Neuronal stem cell (in vitro differentiated cells): ENCODE data around the gene TMEM14C.
"Not testable (repeated sequence)": the region's sequence is repeated elsewhere in the genome, so short reads cannot be mapped to it uniquely, and the experiment has no call there.

Source experiments
- DNase-seq: peaks from one replicate; pipeline ENCODE4 v3.0.0-alpha.2; 2013; ENCODE audit warnings: low spot score
- H2AFZ ChIP-seq: one replicate; pipeline ENCODE4 v1.6.1; 2013; ENCODE audit warnings: mild to moderate bottlenecking, low read length, inconsistent platforms
- H2AK5ac ChIP-seq: 2 replicates; pipeline ENCODE4 v1.6.1; 2013; ENCODE audit warnings: low read depth, mild to moderate bottlenecking, inconsistent platforms, low read length, moderate library complexity, mixed read lengths
- H2BK120ac ChIP-seq: 2 replicates; pipeline ENCODE4 v1.6.1; 2013; ENCODE audit warnings: low read depth, mild to moderate bottlenecking, inconsistent platforms, low read length, moderate library complexity, mixed read lengths
- H2BK12ac ChIP-seq: one replicate; pipeline ENCODE4 v1.6.1; 2013; ENCODE audit warnings: low read length, inconsistent platforms
- H2BK15ac ChIP-seq: 2 replicates; pipeline ENCODE4 v1.6.1; 2013; ENCODE audit warnings: mild to moderate bottlenecking, low read length, inconsistent platforms, mixed read lengths
- H2BK5ac ChIP-seq: one replicate; pipeline ENCODE4 v1.6.1; 2013; ENCODE audit warnings: inconsistent platforms, mild to moderate bottlenecking, low read length, moderate library complexity
- H3K14ac ChIP-seq: one replicate; pipeline ENCODE4 v1.6.1; 2013; ENCODE audit warnings: low read length, inconsistent platforms
- H3K18ac ChIP-seq: 2 replicates; pipeline ENCODE4 v1.6.1; 2013; ENCODE audit warnings: low read length, inconsistent platforms
- H3K23ac ChIP-seq: 2 replicates; pipeline ENCODE4 v1.6.1; 2013; ENCODE audit warnings: low read depth, mild to moderate bottlenecking, mixed read lengths, low read length, inconsistent platforms; ENCODE audit not compliant: poor library complexity
- H3K27ac ChIP-seq: replicated peaks from 3 replicates; pipeline ENCODE4 v1.5.1; 2013; ENCODE audit warnings: low read length, inconsistent platforms
- H3K27me3 ChIP-seq, 3 experiments: 2 replicates each; pipeline ENCODE4 v1.6.1; 2013; ENCODE audit warnings: low read length in 3 of 3, mild to moderate bottlenecking in 2 of 3, inconsistent platforms in 1 of 3, low read depth in 1 of 3, mixed read lengths in 1 of 3, moderate library complexity in 1 of 3; ENCODE audit not compliant: control insufficient read depth in 3 of 3, insufficient read depth in 3 of 3
- H3K36me3 ChIP-seq, 2 donors: replicated peaks in 1 of 2; 2 replicates each; pipeline ENCODE4 v1.6.1; 2013; ENCODE audit warnings: low read length in 2 of 2; ENCODE audit not compliant: control insufficient read depth in 2 of 2, insufficient read depth in 2 of 2
- H3K4ac ChIP-seq: 2 replicates; pipeline ENCODE4 v1.6.1; 2013; ENCODE audit warnings: inconsistent platforms, mild to moderate bottlenecking, low read length, moderate library complexity
- H3K4me1 ChIP-seq, 2 donors: 1 replicate in 1 of 2; 2 replicates in 1 of 2; pipeline ENCODE4 v1.6.1; 2013; ENCODE audit warnings: low read length in 2 of 2, low read depth in 1 of 2; ENCODE audit not compliant: control insufficient read depth in 2 of 2, insufficient read depth in 1 of 2
- H3K4me2 ChIP-seq: one replicate; pipeline ENCODE4 v1.6.1; 2013; ENCODE audit warnings: mild to moderate bottlenecking, low read length, inconsistent platforms; ENCODE audit not compliant: insufficient read depth, poor library complexity, severe bottlenecking
- H3K4me3 ChIP-seq, 2 donors: 2 replicates each; pipeline ENCODE4 v1.5.1; 2013; ENCODE audit warnings: low read length in 2 of 2, mild to moderate bottlenecking in 2 of 2, inconsistent platforms in 1 of 2, moderate library complexity in 1 of 2
- H3K79me1 ChIP-seq: one replicate; pipeline ENCODE4 v1.6.1; 2013; ENCODE audit warnings: low read depth, mild to moderate bottlenecking, inconsistent platforms, low read length, moderate library complexity
- H3K9ac ChIP-seq: one replicate; pipeline ENCODE4 v1.6.1; 2013; ENCODE audit warnings: mild to moderate bottlenecking, low read depth, low read length, inconsistent platforms; ENCODE audit not compliant: poor library complexity
- H3K9me3 ChIP-seq, 2 donors: replicated peaks in 1 of 2; 2 replicates each; pipeline versions ENCODE3 to v1.6.1; 2013; ENCODE audit warnings: low read length in 2 of 2, mild to moderate bottlenecking in 2 of 2, inconsistent platforms in 1 of 2, low read depth in 1 of 2, mixed read lengths in 1 of 2, moderate library complexity in 1 of 2; ENCODE audit not compliant: control insufficient read depth in 2 of 2, insufficient read depth in 1 of 2
- H4K8ac ChIP-seq: one replicate; pipeline ENCODE4 v1.6.1; 2013; ENCODE audit warnings: low read depth, mild to moderate bottlenecking, inconsistent platforms, low read length, moderate library complexity
- H4K91ac ChIP-seq: one replicate; pipeline ENCODE4 v1.6.1; 2013; ENCODE audit warnings: low read length, low read depth, mild to moderate bottlenecking, inconsistent platforms; ENCODE audit not compliant: poor library complexity
- WGBS, 2 donors: extraction: QIAGEN DNeasy Blood & Tissue Kit; methylation state at CpG; one replicate each; pipeline ENCODE4 v1.1.7; 2013; ENCODE audit warnings: missing lambda C conversion rate in 2 of 2, mixed read lengths in 1 of 2; ENCODE audit not compliant: insufficient read length in 2 of 2, insufficient replicate concordance in 1 of 2; ENCODE audit errors: extremely low coverage in 2 of 2; 5-methylcytosine and 5-hydroxymethylcytosine counted together

The TMEM14C gene

DNA sequence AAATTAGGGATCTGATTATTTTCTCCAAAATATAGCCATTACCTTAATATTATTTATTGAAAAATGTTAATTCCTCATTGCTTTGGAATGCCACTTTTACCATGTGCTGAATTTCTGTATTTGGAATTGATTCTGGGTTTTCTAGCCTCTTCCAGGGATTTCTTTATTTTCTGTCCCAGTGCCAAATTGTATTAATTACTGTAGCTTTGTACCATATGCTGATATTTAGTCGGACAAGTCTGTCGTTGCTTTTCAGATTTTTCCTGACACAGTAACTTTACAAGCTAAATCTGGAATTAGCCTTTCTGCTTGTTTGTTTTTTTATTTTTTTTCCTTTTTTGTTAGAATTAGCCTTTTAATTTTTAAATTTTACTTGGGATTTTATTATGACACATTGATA lies 13.9 kb downstream of the TMEM14C start:
- WGBS, 2 donors, result no CpG with 5 or more reads among the region's 2 CpGs
- no peak for DNase-seq
- H3K4ac ChIP-seq, result no peak overlapping the region
- H2BK5ac ChIP-seq, result no peak overlapping the region
- H2AFZ ChIP-seq, result no peak overlapping the region
- H3K36me3 ChIP-seq, result peaks cover 8 to 23% of the 10 kb centered on the region in 2 donors
- H2BK12ac ChIP-seq, result no peak overlapping the region
- no peak overlapping the region for H3K14ac ChIP-seq
- H2BK15ac ChIP-seq, result no peak overlapping the region
- no peak overlapping the region for H4K8ac ChIP-seq
- no peak overlapping the region for H3K27ac ChIP-seq
- H3K27me3 ChIP-seq, result no peaks in the 10 kb centered on the region
- no peak overlapping the region for H3K4me2 ChIP-seq
- no peak overlapping the region for H3K9ac ChIP-seq
- H3K23ac ChIP-seq, result no peak overlapping the region
- H3K9me3 ChIP-seq, result no peaks in the 10 kb centered on the region
- H3K79me1 ChIP-seq, result no peaks in the 10 kb centered on the region
- H2AK5ac ChIP-seq, result no peak overlapping the region
- H4K91ac ChIP-seq, result no peak overlapping the region
- no peak overlapping the region for H3K18ac ChIP-seq
- H2BK120ac ChIP-seq, result no peak overlapping the region
- no peak overlapping the region for H3K4me3 ChIP-seq
- H3K4me1 ChIP-seq, result no peaks in the 10 kb centered on the region

DNA sequence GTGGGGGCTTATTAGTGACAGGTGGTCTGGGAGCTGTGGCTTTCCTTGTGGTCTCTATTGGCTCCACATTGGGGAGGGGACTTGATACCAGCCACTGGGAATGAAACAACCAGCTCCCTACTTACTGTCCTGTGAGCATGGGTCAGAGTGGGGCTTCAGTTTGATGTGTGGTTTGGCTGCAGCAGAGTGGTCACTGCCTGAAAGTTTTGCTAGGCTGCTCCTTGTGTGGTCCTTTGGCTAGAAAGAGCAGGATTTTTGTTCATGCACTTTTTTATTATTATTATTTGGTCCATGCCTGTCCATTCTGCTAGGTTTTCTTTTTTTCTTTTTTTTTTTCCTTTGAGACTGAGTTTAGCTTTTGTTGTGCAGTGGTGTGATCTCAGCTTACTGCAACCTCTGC lies 17.2 kb downstream of the TMEM14C start:
- no peak overlapping the region for H3K18ac ChIP-seq
- no peak overlapping the region for H3K9ac ChIP-seq
- peaks cover 4 to 10% of the 10 kb centered on the region in 2 donors for H3K36me3 ChIP-seq
- H3K9me3 ChIP-seq, result no peaks in the 10 kb centered on the region
- H3K23ac ChIP-seq, result no peak overlapping the region
- H2AK5ac ChIP-seq, result no peak overlapping the region
- H2BK120ac ChIP-seq, result no peak overlapping the region
- no peak overlapping the region for H2BK12ac ChIP-seq
- no peak overlapping the region for H3K4ac ChIP-seq
- no peak overlapping the region for H2BK15ac ChIP-seq
- no peaks in the 10 kb centered on the region for H3K79me1 ChIP-seq
- no peak overlapping the region for H4K91ac ChIP-seq
- no peak overlapping the region for H2BK5ac ChIP-seq
- DNase-seq, result no peak
- H4K8ac ChIP-seq, result no peak overlapping the region
- H3K27me3 ChIP-seq, result no peaks in the 10 kb centered on the region
- no peaks in the 10 kb centered on the region for H3K4me1 ChIP-seq
- no peak overlapping the region for H3K4me2 ChIP-seq
- no peak overlapping the region for H3K14ac ChIP-seq
- no peak overlapping the region for H2AFZ ChIP-seq
- H3K27ac ChIP-seq, result no peak overlapping the region
- no peak overlapping the region for H3K4me3 ChIP-seq

GRCh38 chr6:10741643-10742042 lies 18.8 kb downstream of the TMEM14C start:
- H3K9me3 ChIP-seq, H3K4me3 ChIP-seq, H3K79me1 ChIP-seq, H2BK120ac ChIP-seq, H3K18ac ChIP-seq, H3K27ac ChIP-seq, H3K36me3 ChIP-seq, H4K8ac ChIP-seq, H2BK15ac ChIP-seq, H3K4ac ChIP-seq, H3K27me3 ChIP-seq, H3K23ac ChIP-seq, H2AK5ac ChIP-seq, H3K4me1 ChIP-seq, H2AFZ ChIP-seq, H2BK5ac ChIP-seq, H3K14ac ChIP-seq, H4K91ac ChIP-seq, H3K9ac ChIP-seq, H2BK12ac ChIP-seq, H3K4me2 ChIP-seq, DNase-seq: not testable (repeated sequence)
- WGBS, 2 donors, result no CpG with 5 or more reads among the region's 4 CpGs

GRCh38 chr6:10742251-10742650 lies 19.4 kb downstream of the TMEM14C start:
- Histone ChIP-seq H3K27me3 (no peaks in the 10 kb centered on the region), H3K79me1 (no peaks in the 10 kb centered on the region), H3K14ac (no peak overlapping the region), H2BK12ac (no peak overlapping the region), H3K23ac (no peak overlapping the region), H3K4me1 (peaks cover 0 to 5% of the 10 kb centered on the region in 2 donors), H2BK15ac (no peak overlapping the region), H3K9ac (no peak overlapping the region), H2AK5ac (no peak overlapping the region), H3K4me3 (no peak overlapping the region), H3K9me3 (no peaks in the 10 kb centered on the region), H3K27ac (no peak overlapping the region), H2BK5ac (no peak overlapping the region), H3K18ac (no peak overlapping the region), H3K4ac (no peak overlapping the region), H3K4me2 (no peak overlapping the region), H2AFZ (no peak overlapping the region), H2BK120ac (no peak overlapping the region), H3K36me3 (peaks cover 4 to 10% of the 10 kb centered on the region in 2 donors), H4K8ac (no peak overlapping the region), H4K91ac (no peak overlapping the region)
- WGBS, 2 donors, result no CpG with 5 or more reads among the region's 12 CpGs
- no peak for DNase-seq
